HG02763 (cell line): Measurements from ENCODE around the gene PDGFRB.

Experiments used
- ATAC-seq: cut with Tn5 transposase; IDR thresholded peaks from one replicate; pipeline ENCODE4 v1.9.1; 2021; ENCODE audit warnings: mild to moderate bottlenecking, moderate library complexity; ENCODE audit not compliant: unreplicated experiment

Gene PDGFRB

GRCh38 chr5:150133581-150134197 is 22.0 kb downstream of the PDGFRB start:
- no peak for ATAC-seq

DNA sequence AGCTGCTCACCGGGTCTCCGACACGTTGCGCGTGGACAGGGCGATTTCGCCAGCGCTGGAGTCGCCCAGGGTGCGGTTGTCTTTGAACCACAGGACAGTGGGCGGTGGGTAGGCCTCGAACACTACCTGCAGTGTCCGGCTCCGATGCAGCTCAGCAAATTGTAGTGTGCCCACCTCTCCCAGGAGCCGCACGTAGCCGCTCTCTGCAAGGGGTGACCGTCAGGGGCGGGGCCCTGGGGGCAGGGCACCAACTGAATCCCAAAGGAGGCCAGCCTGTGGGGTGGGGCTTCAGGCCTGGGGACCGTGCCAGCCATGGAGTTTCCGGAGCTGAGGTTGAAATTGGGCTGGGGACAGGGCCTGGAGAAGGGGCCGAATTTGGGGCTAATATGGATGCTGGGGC is 22.9 kb downstream of the PDGFRB start:
- no peak for ATAC-seq

DNA sequence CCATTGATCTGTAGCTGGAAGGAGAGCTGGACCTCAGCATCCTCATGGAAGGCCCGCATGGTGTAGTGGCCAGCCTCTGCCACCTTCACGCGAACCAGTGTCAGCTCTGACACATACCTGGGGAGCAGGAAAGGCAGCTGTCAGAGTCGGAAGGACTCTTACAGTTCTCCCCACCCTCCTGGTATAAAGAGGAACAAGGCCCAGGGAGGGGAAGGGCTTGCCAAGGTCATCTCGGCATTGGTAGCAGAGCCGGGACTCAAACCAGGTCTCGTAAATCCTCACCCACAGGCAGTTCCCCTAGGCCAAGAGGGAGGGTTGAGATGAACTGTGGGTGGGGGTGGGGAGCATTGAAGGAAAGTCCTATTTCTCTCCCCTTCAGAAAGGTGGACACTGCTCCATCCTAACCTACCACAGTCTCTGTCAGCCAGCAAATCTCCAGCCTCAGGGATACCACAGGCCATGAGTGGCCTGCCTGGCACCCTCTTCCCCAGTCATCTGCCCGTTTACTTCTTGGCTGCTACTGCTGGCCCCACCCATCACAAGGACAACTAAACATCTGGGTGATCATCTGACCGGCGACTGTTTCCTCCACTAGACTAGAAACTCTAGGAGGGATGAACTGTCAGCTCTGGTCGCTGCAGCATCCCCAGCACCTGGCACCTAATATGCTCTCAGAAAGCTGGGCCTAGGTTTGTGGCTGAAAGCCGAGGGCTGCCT is 23.5 kb downstream of the PDGFRB start:
- ATAC-seq, result no peak

DNA sequence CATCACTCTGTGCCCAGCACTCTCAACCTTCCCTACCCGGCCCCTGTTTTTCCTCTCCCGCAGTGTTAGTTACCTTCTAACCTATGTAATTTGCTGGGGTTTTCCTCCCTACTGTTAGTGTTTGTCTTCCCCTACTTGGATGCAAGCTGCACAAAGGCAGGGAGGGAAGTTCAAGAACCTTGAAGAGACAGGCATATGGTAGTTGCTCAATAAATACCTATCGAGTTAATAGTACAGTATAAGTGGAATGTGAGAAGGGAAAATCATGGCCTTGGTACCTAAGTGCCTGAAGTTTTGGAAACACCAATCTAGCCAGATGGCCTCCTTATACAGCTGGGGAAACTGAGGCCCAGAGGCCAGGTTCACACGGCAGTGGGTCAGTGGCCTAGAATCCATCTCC is 24.2 kb downstream of the PDGFRB start:
- ATAC-seq, result no peak

GRCh38 chr5:150130493-150130922 is 25.1 kb downstream of the PDGFRB start:
- no peak for ATAC-seq

DNA sequence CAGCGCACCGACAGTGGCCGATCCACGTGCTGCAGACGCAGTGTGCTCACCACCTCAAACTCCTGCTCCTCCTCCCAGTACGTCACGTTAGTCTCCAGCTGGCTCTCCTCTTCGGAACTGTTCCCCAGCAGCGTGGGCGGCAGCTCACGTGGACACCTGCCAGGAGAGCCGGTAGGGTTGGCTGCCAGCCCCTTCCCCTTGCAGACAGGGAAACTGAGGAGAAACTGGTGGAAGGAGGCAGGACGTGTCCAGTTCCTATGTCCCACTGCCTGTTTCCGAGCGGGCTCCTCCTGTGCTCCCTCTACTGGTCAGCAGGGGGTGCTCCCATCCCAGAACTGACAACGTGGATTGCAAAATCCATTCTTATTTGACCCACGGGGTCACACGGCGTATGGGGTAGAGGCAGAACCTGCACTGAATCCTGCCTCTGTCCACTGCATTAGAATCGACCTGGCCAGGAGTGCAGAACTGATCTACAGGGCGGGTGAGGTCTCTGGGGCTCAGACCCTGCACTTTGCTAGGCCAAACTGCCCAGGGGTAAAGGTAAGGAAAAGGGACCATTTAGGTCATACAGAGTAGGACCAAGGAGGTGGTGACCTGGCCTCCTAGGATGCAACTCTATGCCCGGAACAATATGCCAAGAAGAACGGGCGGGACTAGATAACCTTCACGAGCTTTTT is 25.7 kb downstream of the PDGFRB start:
- no peak for ATAC-seq

GRCh38 chr5:150129454-150129812 is 26.2 kb downstream of the PDGFRB start:
- ATAC-seq, result no peak

DNA sequence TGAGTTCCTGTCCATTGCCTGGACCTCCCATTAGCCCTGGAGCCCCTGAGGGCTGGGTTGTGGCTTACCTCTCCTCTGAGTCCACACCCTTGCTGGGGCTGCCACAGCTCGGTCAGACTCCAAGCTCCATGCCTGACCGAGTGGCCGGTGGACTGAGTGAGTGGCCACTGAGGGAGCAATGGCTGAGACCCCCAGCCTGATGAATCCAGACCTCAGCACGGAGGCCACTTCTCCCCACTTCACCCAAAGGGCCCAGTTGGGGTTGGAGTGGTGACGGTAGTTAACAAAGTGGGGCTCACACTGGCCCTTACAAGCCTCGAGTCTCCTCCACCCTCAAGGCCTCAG is 28.8 kb downstream of the PDGFRB start:
- no peak for ATAC-seq

GRCh38 chr5:150126199-150126920 is 29.3 kb downstream of the PDGFRB start:
- ATAC-seq, result no peak

DNA sequence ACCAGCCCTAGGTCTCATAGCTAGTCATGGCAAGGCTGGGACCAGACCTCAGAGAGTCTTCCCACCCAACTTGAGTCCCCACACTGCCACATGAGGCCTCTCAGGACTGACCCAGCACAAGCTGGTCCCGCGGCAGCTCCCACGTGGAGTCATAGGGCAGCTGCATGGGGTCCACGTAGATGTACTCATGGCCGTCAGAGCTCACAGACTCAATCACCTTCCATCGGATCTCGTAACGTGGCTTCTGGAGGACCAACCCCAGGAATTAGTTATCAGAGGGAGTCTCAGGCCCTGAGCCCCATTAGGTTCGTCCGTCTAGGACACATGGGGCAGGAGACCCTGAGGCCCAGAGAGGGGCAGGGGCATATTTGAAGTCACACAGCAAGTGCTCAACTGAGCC is 30.3 kb downstream of the PDGFRB start:
- no peak for ATAC-seq

DNA sequence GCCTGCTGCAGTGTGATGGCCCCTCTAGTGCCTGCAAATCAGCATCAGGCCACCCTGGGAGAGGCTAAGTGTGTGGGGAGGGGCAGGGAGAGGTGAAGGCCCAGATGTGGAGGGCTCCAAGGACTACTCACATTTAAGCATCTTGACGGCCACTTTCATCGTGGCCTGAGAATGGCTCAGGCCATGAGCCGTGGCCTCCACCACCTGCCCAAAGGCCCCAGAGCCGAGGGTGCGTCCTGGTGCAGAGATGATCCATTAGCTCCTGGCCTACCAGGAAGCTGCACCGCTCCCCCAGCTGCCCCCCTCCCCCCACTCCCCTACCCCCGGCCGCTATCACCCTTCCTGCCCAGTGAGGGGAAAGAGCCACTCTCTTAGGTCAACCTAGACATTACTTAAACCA is 31.0 kb downstream of the PDGFRB start:
- no peak for ATAC-seq

- no peak for ATAC-seq
Measured at GRCh38 chr5:150124111-150124557, 31.5 kb downstream of the PDGFRB start.

DNA sequence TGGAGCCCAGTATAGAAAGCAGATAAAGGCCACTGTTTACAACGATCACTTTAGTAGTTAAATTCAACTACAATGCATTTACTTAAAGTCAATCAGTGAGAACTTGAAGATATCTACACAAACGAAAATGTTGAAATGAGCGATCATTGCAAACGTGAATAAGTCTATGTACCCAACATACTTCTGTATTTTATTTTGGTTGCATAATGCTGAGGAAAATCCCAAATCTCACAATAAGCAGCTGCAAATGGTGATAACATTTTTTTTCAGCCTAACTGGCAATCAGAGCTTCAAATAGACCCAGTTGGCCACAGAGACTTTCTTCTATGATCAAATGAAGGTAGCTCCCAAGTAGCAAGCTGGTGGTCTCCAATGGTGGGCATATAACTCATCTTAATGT is 32.1 kb downstream of the PDGFRB start:
- no peak for ATAC-seq

DNA sequence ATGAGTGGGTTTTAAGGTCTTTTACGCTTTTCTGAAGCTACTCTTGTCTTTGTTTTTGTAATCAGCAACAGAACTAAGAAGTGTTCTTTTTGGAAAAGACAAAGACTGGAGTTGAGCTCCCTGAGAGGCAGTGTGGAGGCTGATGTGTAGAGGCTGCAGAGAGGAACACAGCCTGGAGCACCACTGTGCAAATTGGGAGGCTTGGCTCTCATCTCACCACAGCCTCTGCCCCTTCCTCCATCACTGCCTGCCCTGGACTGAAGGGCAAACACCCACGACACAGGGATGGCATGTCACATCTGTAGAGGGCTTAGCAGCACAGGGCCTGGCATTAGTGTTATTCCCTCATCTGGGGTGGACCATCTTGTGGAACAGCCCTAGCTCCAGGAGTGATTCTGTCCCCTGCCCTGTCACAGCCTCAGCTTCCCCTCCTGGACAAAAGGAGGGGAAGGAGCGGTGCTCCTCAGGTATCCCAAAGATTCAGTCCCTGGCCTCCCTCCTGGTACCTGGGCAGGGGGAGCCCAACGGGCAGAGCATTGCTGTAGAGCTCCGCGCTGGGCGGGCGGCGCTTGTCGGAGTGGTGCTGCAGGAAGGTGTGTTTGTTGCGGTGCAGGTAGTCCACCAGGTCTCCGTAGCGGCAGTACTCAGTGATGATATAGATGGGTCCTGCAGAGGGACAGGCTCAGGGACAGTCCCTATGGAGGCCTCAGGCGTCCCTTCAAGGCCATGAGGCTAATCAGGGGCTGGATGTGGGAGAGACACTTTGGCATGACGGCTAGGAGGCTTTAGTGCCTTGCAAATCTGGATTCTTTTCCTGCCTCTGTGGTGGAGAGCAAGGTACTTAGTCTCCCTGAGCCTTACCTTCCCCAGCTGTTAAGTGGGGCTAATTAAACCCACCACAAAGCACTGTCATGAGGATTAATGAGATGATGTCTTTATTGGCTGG is 32.8 kb downstream of the PDGFRB start:
- ATAC-seq, result no peak

DNA sequence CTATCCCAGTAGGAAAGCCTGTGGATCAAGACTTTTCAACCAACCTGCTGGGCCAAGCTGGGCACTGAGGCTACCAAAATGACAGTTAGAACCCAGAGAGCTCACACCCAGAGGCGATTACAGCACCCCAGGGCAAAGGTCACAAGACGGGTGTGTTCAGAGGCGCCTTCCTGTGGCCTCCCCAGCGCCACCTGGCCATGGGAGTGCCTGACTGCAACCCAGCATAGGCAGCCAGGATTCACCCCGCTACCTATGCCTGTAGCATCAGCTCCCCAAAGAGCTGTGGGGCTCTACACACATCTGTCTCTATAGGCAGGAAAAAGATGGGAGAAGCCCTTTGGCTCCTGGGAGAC is 33.5 kb downstream of the PDGFRB start:
- no peak for ATAC-seq

DNA sequence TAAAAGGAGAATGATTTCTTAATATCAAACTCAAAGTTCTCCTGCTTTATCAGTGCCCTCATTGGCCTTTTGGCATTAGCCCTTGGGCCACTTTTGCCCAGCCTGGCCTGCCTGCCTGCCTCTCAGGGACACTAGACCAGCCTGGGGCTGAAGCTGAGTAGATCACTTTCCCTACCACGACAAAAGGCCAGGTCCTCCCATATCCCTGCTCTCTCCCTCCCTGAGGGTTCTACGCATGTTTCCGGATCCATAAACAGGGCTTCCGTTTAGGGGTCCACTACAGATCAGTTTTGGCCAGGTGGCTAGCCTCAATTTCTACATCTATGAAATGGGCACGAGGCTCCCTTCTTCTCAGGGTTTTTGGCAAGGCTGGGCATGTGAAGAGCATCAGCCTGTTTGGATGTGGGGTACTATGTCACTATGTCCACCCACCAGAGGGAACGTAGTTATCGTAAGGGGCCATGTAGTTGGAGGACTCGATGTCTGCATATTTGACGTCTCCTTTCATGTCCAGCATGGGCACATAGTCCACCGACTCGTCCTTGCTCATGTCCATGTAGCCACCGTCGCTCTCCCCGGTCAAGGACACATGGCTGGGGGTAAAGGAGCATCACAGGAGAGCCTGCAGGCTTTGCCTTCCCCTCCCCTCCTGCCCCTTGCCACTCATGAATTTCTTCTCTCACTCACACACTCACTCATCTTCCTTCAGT is 34.0 kb downstream of the PDGFRB start:
- no peak for ATAC-seq

GRCh38 chr5:150120617-150121447 is 34.8 kb downstream of the PDGFRB start:
- no peak for ATAC-seq

DNA sequence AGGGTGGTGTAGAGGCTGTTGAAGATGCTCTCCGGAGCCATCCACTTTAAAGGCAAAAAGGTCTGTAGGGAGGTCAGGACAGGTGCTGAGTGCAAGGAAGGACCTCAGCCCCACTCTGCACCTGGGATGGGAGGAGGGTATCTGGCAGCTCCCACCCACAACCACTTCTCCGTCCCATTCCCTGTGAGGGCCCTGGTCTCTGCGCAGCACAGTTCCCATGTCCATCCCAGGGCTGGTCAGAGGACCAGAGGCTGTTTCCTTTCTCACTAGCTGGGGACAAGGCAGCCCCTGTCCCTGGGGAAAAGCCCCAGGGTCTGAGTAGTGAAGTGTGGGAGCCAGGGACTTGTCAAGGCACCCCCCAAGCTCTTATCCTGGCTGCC is 35.6 kb downstream of the PDGFRB start:
- ATAC-seq, result no peak

- ATAC-seq, result no peak
Measured at GRCh38 chr5:150119421-150120061, 36.1 kb downstream of the PDGFRB start.
